SK-N-MC (cell line): ENCODE data around the gene FZD7.

Source experiments
- DNase-seq: peaks from one replicate; pipeline ENCODE4 v3.0.0-alpha.2; 2011; ENCODE audit warnings: low read depth, low spot score
- H3K27ac ChIP-seq: fragments of 200-600 bp; sonication (generic); 2 replicates; pipeline ENCODE4 v1.5.1; 2016; ENCODE audit warnings: mixed run types
- H3K36me3 ChIP-seq: fragments of 200-600 bp; sonication (generic); 2 replicates; pipeline ENCODE4 v1.6.1; 2017; ENCODE audit warnings: antibody characterized with exemption, low read length, mixed read lengths; ENCODE audit not compliant: insufficient read depth
- H3K4me3 ChIP-seq: fragments of 200-600 bp; sonication (generic); 2 replicates; pipeline ENCODE4 v1.5.1; 2016
- H3K9ac ChIP-seq: fragments of 200-600 bp; sonication (generic); 2 replicates; pipeline ENCODE4 v1.8.0; 2017; ENCODE audit warnings: mixed run types, mixed read lengths; ENCODE audit not compliant: insufficient read length
- H3K9me3 ChIP-seq: fragments of 200-600 bp; sonication (generic); 2 replicates; pipeline ENCODE4 v1.6.1; 2017; ENCODE audit warnings: low read depth, mild to moderate bottlenecking, antibody characterized with exemption, low read length, moderate library complexity, mixed read lengths
- EZH2 ChIP-seq: fragments of 200-600 bp; sonication (generic); IDR thresholded peaks from one replicate; pipeline ENCODE4 v1.6.1; 2017; ENCODE audit warnings: antibody characterized with exemption
- FOXP2 ChIP-seq: optimal IDR thresholded peaks from 2 replicates; pipeline ENCODE3; 2011; ENCODE audit warnings: mild to moderate bottlenecking, moderate library complexity; ENCODE audit not compliant: insufficient read depth; ENCODE audit errors: extremely low read length, control extremely low read depth
- POLR2AphosphoS5 ChIP-seq: IDR thresholded peaks from 2 replicates; pipeline ENCODE4 v1.6.1; 2012; ENCODE audit warnings: mild to moderate bottlenecking, low read depth, low read length, borderline replicate concordance

The FZD7 gene

DNA sequence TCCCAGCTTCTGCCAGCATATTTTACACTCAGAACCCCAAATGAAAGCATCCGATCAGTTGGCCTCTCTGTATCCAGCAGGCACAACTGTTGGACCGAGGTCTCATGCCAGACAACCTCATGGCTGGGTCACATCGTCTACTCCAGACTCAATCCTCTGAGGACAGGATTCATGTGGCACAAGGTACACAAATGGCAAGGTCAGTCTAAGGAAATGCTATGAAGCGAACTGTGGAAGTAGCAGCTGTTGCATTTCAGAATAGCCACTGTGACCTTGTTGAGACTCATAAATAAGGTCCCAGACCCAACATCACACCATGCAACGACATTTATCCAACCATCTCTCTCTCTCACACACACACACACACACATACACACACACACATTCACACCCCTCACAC is 7.1 kb upstream of the FZD7 start:
- no peak for DNase-seq
- H3K4me3 ChIP-seq: no peak overlapping the region
- H3K9ac ChIP-seq: no peak overlapping the region
- no peaks in the 10 kb centered on the region for H3K36me3 ChIP-seq
- no peaks in the 10 kb centered on the region for H3K9me3 ChIP-seq
- TF ChIP-seq FOXP2: no peak
- no peak for TF ChIP-seq EZH2
- no peak for TF ChIP-seq POLR2AphosphoS5
- no peak overlapping the region for H3K27ac ChIP-seq

DNA sequence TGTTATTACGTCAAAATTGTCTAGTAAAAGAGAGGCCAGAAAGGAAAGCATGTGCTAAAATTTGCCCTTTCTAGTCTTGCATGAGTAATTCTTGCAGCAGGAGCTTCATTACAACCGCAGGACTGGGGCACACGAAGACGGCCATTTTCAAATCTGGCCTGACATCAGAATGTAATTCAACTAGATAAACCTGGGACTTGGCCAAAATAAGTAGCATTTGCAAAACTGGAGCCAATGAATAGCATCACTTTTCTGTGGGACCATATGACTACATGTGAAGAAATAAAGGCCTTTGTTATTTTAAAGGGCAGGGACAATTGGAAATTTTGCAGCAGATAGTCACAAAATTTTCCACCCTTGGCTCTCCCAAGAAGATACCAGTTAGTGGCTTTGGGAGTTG is 3.0 kb upstream of the FZD7 start:
- H3K27ac ChIP-seq: no peak overlapping the region
- no peaks in the 10 kb centered on the region for H3K36me3 ChIP-seq
- H3K4me3 ChIP-seq: no peak overlapping the region
- H3K9ac ChIP-seq: no peak overlapping the region
- TF ChIP-seq EZH2 (no peak), FOXP2 (no peak), POLR2AphosphoS5 (no peak)
- no peak for DNase-seq
- no peaks in the 10 kb centered on the region for H3K9me3 ChIP-seq

DNA sequence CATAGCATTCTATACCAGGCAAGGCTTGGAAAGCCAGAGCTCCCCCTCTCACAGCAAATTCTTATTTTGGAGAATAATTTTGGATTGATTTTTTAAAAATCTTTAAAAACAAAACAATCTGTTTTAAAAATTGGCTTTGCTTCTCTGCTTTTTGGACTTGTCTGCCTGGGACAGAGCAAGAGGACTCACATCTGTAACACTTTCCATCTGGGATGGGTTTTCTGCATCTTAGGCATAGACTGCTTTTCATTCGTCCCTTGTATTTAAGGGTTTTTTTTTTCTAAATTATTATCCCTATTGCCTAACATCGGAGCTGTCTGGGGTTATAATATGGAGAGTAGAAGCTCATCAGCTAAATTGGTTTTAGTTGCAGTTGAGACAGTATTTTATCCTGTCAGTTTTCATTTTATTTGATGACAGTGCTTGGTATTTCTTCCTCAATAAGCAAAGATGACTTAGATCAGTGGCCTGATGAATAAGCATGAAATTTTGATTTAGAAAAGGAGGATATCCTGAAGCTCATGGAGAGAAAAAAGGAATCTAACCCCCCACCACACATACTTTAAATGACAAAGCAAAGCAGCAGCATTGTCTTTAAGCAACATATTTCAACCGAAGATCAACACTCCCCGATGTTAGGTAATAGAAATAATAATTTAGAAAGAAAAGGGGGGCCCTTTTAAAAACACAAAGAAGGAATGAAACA is 2.3 kb upstream of the FZD7 start:
- Histone ChIP-seq H3K27ac (no peak overlapping the region), H3K4me3 (no peak overlapping the region), H3K9me3 (no peaks in the 10 kb centered on the region), H3K9ac (no peak overlapping the region), H3K36me3 (no peaks in the 10 kb centered on the region)
- no peak for TF ChIP-seq FOXP2
- no peak for TF ChIP-seq EZH2
- no peak for TF ChIP-seq POLR2AphosphoS5
- no peak for DNase-seq

DNA sequence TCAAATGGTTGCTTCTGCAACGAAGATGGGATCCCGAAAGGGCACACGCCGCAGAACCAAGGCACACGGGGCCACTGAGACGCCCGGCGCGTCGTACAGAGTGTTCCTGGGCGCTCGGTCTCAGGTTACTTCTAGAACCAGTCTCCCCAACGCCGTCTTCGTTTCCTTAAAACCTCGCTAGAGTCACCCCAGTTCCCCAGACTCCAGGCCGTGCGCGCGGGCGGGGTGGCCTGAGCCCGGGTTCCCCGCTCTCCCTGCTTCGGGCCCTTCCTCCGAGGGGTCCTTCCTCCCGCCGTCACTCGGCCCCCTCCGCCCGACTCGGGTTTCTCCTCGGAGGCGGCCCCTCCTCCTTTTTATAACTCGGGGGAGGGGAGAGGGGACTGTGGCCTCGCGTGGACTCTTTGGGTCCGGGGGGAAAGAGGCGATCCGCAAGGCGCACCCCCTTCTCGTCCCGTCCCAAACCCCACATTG is 774 bp upstream of the FZD7 start:
- Histone ChIP-seq H3K4me3 (peak overlapping the region; percentile 98), H3K27ac (peak overlapping the region; percentile 89), H3K9me3 (no peaks in the 10 kb centered on the region), H3K9ac (peak overlapping the region; percentile 78), H3K36me3 (no peaks in the 10 kb centered on the region)
- TF ChIP-seq POLR2AphosphoS5 (no peak), EZH2 (no peak), FOXP2 (no peak)
- DNase-seq: no peak

DNA sequence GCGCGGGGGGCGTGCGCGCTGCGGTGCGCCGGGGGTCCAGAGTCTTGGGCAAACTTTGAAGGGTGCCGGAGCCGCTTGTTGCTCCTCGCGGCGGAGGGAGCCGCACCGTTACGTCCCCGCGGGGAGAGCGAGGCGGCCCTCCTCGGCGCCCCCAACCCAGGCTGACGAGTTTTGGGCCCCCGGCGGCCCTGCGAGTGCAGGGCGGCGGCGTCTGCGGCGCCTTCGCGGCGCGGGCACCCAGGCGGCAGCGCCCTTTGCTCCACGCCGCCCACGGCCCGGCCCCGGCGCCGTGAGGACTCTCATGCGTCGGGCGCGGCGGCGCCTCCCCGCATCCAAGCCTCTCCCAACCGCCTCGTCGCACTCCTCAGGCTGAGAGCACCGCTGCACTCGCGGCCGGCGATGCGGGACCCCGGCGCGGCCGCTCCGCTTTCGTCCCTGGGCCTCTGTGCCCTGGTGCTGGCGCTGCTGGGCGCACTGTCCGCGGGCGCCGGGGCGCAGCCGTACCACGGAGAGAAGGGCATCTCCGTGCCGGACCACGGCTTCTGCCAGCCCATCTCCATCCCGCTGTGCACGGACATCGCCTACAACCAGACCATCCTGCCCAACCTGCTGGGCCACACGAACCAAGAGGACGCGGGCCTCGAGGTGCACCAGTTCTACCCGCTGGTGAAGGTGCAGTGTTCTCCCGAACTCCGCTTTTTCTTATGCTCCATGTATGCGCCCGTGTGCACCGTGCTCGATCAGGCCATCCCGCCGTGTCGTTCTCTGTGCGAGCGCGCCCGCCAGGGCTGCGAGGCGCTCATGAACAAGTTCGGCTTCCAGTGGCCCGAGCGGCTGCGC is 814 bp downstream of the FZD7 start:
- Histone ChIP-seq H3K27ac (no peak overlapping the region), H3K36me3 (no peaks in the 10 kb centered on the region), H3K9ac (peak overlapping the region; percentile 82), H3K9me3 (no peaks in the 10 kb centered on the region), H3K4me3 (peak overlapping the region; percentile 96)
- TF ChIP-seq POLR2AphosphoS5 (no peak), FOXP2 (no peak), EZH2 (no peak)
- DNase-seq: no peak

DNA sequence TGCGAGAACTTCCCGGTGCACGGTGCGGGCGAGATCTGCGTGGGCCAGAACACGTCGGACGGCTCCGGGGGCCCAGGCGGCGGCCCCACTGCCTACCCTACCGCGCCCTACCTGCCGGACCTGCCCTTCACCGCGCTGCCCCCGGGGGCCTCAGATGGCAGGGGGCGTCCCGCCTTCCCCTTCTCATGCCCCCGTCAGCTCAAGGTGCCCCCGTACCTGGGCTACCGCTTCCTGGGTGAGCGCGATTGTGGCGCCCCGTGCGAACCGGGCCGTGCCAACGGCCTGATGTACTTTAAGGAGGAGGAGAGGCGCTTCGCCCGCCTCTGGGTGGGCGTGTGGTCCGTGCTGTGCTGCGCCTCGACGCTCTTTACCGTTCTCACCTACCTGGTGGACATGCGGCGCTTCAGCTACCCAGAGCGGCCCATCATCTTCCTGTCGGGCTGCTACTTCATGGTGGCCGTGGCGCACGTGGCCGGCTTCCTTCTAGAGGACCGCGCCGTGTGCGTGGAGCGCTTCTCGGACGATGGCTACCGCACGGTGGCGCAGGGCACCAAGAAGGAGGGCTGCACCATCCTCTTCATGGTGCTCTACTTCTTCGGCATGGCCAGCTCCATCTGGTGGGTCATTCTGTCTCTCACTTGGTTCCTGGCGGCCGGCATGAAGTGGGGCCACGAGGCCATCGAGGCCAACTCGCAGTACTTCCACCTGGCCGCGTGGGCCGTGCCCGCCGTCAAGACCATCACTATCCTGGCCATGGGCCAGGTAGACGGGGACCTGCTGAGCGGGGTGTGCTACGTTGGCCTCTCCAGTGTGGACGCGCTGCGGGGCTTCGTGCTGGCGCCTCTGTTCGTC is 1.7 kb downstream of the FZD7 start:
- TF ChIP-seq POLR2AphosphoS5 (no peak), FOXP2 (no peak), EZH2 (no peak)
- Histone ChIP-seq H3K27ac (no peak overlapping the region), H3K9ac (no peak overlapping the region), H3K9me3 (no peaks in the 10 kb centered on the region), H3K36me3 (no peaks in the 10 kb centered on the region), H3K4me3 (peak overlapping the region; percentile 96)
- no peak for DNase-seq

DNA sequence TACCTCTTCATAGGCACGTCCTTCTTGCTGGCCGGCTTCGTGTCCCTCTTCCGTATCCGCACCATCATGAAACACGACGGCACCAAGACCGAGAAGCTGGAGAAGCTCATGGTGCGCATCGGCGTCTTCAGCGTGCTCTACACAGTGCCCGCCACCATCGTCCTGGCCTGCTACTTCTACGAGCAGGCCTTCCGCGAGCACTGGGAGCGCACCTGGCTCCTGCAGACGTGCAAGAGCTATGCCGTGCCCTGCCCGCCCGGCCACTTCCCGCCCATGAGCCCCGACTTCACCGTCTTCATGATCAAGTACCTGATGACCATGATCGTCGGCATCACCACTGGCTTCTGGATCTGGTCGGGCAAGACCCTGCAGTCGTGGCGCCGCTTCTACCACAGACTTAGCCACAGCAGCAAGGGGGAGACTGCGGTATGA is 2.3 kb downstream of the FZD7 start:
- Histone ChIP-seq H3K36me3 (no peaks in the 10 kb centered on the region), H3K9ac (no peak overlapping the region), H3K9me3 (no peaks in the 10 kb centered on the region), H3K4me3 (no peak overlapping the region), H3K27ac (no peak overlapping the region)
- DNase-seq: no peak
- TF ChIP-seq EZH2: no peak

DNA sequence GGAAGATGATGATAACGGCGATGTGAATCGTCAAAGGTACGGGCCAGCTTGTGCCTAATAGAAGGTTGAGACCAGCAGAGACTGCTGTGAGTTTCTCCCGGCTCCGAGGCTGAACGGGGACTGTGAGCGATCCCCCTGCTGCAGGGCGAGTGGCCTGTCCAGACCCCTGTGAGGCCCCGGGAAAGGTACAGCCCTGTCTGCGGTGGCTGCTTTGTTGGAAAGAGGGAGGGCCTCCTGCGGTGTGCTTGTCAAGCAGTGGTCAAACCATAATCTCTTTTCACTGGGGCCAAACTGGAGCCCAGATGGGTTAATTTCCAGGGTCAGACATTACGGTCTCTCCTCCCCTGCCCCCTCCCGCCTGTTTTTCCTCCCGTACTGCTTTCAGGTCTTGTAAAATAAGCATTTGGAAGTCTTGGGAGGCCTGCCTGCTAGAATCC is 3.0 kb downstream of the FZD7 start:
- peak overlapping the region; percentile 69 for H3K4me3 ChIP-seq
- no peak for TF ChIP-seq FOXP2
- no peak for TF ChIP-seq POLR2AphosphoS5
- TF ChIP-seq EZH2: no peak
- H3K36me3 ChIP-seq: no peaks in the 10 kb centered on the region
- peak overlapping the region; percentile 5 for H3K9ac ChIP-seq
- H3K9me3 ChIP-seq: no peaks in the 10 kb centered on the region
- peak overlapping the region; percentile 60 for H3K27ac ChIP-seq
- no peak for DNase-seq
